Urothelium cell line (cell line): ENCODE data around the gene RNF125.
"Not testable (repeated sequence)": the region's sequence is repeated elsewhere in the genome, so short reads cannot be mapped to it uniquely, and the experiment has no call there.

Experiments used
- DNase-seq: peaks from one replicate; pipeline ENCODE4 v3.0.0; 2011; ENCODE audit warnings: low spot score, mixed read lengths
- FAIRE-seq: peaks from 2 replicates; lab custom pipeline; 2011; peaks lifted over from hg19 to GRCh38; lab: Jason Lieb, UNC

Gene RNF125

GRCh38 chr18:32018331-32019250, at the start of gene RNF125:
Gene RNF125 (plus strand): TSS chr18:32018825. CDS start chr18:32018864, 39 bp downstream.
- DNase-seq (peak; percentile 75), FAIRE-seq (no peak)

GRCh38 chr18:31970617-31971016, 48.0 kb upstream of the RNF125 start:
- no peak for FAIRE-seq
- DNase-seq, result no peak

GRCh38 chr18:31973929-31974546, 44.6 kb upstream of the RNF125 start:
- DNase-seq (no peak), FAIRE-seq (no peak)

- DNase-seq, result no peak
- FAIRE-seq, result no peak
These were observed 42.4 kb upstream of the RNF125 start for GRCh38 chr18:31976242-31976641.

GRCh38 chr18:31977270-31977872, 41.3 kb upstream of the RNF125 start:
- DNase-seq (no peak), FAIRE-seq (no peak)

GRCh38 chr18:31978616-31979015, 40.0 kb upstream of the RNF125 start:
- DNase-seq (no peak), FAIRE-seq (no peak)

GRCh38 chr18:31979714-31980113, 38.9 kb upstream of the RNF125 start:
- DNase-seq (no peak), FAIRE-seq (no peak)

GRCh38 chr18:31980863-31981262, 37.8 kb upstream of the RNF125 start:
- FAIRE-seq (no peak), DNase-seq (no peak)

GRCh38 chr18:31983020-31983419, 35.6 kb upstream of the RNF125 start:
- FAIRE-seq, result no peak
- no peak for DNase-seq

GRCh38 chr18:31983976-31984375, 34.6 kb upstream of the RNF125 start:
- DNase-seq (no peak), FAIRE-seq (no peak)

GRCh38 chr18:31990823-31991222, 27.8 kb upstream of the RNF125 start:
- no peak for FAIRE-seq
- DNase-seq, result no peak

- DNase-seq (no peak), FAIRE-seq (no peak)
These were observed 22.6 kb upstream of the RNF125 start for GRCh38 chr18:31996007-31996406.

- FAIRE-seq, result no peak
- DNase-seq, result no peak
These were observed 19.7 kb upstream of the RNF125 start for GRCh38 chr18:31998880-31999412.

GRCh38 chr18:32001141-32001540, 17.5 kb upstream of the RNF125 start:
- not testable (repeated sequence) for FAIRE-seq, DNase-seq

GRCh38 chr18:32003822-32004221, 14.8 kb upstream of the RNF125 start:
- DNase-seq, FAIRE-seq: not testable (repeated sequence)

GRCh38 chr18:32010124-32010721, 8.4 kb upstream of the RNF125 start:
- FAIRE-seq (no peak), DNase-seq (no peak)

GRCh38 chr18:32011193-32011592, 7.4 kb upstream of the RNF125 start:
- FAIRE-seq (no peak), DNase-seq (no peak)

GRCh38 chr18:32019251-32019948, 775 bp downstream of the RNF125 start:
- FAIRE-seq (no peak), DNase-seq (peak; percentile 39)

- FAIRE-seq, DNase-seq: not testable (repeated sequence)
These were observed 1.5 kb downstream of the RNF125 start for GRCh38 chr18:32019949-32020625.
